Neural cell (in vitro differentiated cells): ENCODE data around the gene CHTF8. TPM values are rescaled to one million over a fixed set of nuclear protein-coding genes. Genes with fewer than 3 reads are reported as not detected.

Experiments used
- H2AFZ ChIP-seq: fragments of 200-600, 300-800 bp; sonication (generic), shearing (Covaris generic); 2 replicates; pipeline ENCODE4 v1.6.0; 2014; ENCODE audit warnings: low read depth, mild to moderate bottlenecking, antibody characterized with exemption, low read length, moderate library complexity
- H3F3A ChIP-seq: fragments of 200-600 bp; shearing (Covaris generic); 2 replicates; pipeline ENCODE4 v1.6.1; 2016; ENCODE audit warnings: mild to moderate bottlenecking, moderate library complexity, mixed read lengths, antibody characterized with exemption, low read length; ENCODE audit not compliant: insufficient read depth, poor library complexity, severe bottlenecking
- H3K27ac ChIP-seq: fragments of 200-600, 300-800 bp; sonication (generic), shearing (Covaris generic); 2 replicates; pipeline ENCODE4 v1.5.1; 2014; ENCODE audit warnings: mild to moderate bottlenecking, low read length, moderate library complexity
- H3K27me3 ChIP-seq: fragments of 300-800, 200-600 bp; sonication (generic), shearing (Covaris generic); 2 replicates; pipeline ENCODE4 v1.6.0; 2014; ENCODE audit warnings: mild to moderate bottlenecking, low read depth, low read length, moderate library complexity; ENCODE audit not compliant: insufficient read depth
- H3K36me3 ChIP-seq: fragments of 300-800, 200-600 bp; sonication (generic), shearing (Covaris generic); 2 replicates; pipeline ENCODE4 v1.5.1; 2014; ENCODE audit warnings: mild to moderate bottlenecking, antibody characterized with exemption, low read length, moderate library complexity; ENCODE audit not compliant: insufficient read depth
- H3K4me2 ChIP-seq: fragments of 300-800, 200-600 bp; sonication (generic), shearing (Covaris generic); 2 replicates; pipeline ENCODE4 v1.6.0; 2014; ENCODE audit warnings: mild to moderate bottlenecking, low read length
- H3K4me3 ChIP-seq: fragments of 300-800, 200-600 bp; sonication (generic), shearing (Covaris generic); 2 replicates; pipeline ENCODE4 v1.5.1; 2014; ENCODE audit warnings: mild to moderate bottlenecking, low read length, moderate library complexity
- H3K79me2 ChIP-seq: fragments of 200-600 bp; shearing (Covaris generic); replicated peaks from 2 replicates; pipeline ENCODE4 v1.6.0; 2014; ENCODE audit warnings: mild to moderate bottlenecking, low read length, moderate library complexity; ENCODE audit not compliant: insufficient read depth
- H3K9ac ChIP-seq: fragments of 300-800, 200-600 bp; sonication (generic), shearing (Covaris generic); 2 replicates; pipeline ENCODE4 v1.6.1; 2016; ENCODE audit warnings: mild to moderate bottlenecking, low read length, mixed read lengths
- H3K9me2 ChIP-seq: fragments of 200-600 bp; shearing (Covaris generic); 2 replicates; pipeline ENCODE4 v1.6.1; 2016; ENCODE audit warnings: mild to moderate bottlenecking, low read length, mixed read lengths; ENCODE audit not compliant: insufficient read depth
- H3K9me3 ChIP-seq: fragments of 200-600, 300-800 bp; sonication (generic), shearing (Covaris generic); 2 replicates; pipeline ENCODE4 v1.6.1; 2016; ENCODE audit warnings: mild to moderate bottlenecking, mixed run types, low read length, moderate library complexity, mixed read lengths
- H4K20me1 ChIP-seq: fragments of 200-600 bp; shearing (Covaris generic); 2 replicates; pipeline ENCODE4 v1.6.1; 2016; ENCODE audit warnings: mild to moderate bottlenecking, mixed run types; ENCODE audit not compliant: insufficient read depth
- EP300 ChIP-seq: fragments of 450-650 bp; conservative IDR thresholded peaks from 2 replicates; pipeline ENCODE4 v1.6.1; 2014; ENCODE audit warnings: antibody characterized with exemption, mild to moderate bottlenecking, moderate library complexity; ENCODE audit not compliant: poor library complexity, severe bottlenecking
- EZH2 ChIP-seq: fragments of 200-600, 300-800 bp; shearing (Covaris generic), sonication (generic); IDR thresholded peaks from 2 replicates; pipeline ENCODE4 v1.6.1; 2014; ENCODE audit warnings: antibody characterized with exemption, low read length, borderline replicate concordance, mild to moderate bottlenecking; ENCODE audit not compliant: insufficient read depth, poor library complexity, severe bottlenecking
- MXI1 ChIP-seq: fragments of 450-650 bp; conservative IDR thresholded peaks from 2 replicates; pipeline ENCODE4 v1.6.1; 2014; ENCODE audit warnings: antibody characterized with exemption, mild to moderate bottlenecking; ENCODE audit not compliant: poor library complexity, severe bottlenecking
- POLR2AphosphoS5 ChIP-seq: IDR thresholded peaks from 2 replicates; pipeline ENCODE4 v1.6.1; 2012
- RAD21 ChIP-seq: fragments of 450-650 bp; conservative IDR thresholded peaks from 2 replicates; pipeline ENCODE4 v1.6.1; 2014; ENCODE audit warnings: antibody characterized with exemption, mild to moderate bottlenecking, moderate library complexity
- SMC3 ChIP-seq: fragments of 450-650 bp; conservative IDR thresholded peaks from 2 replicates; pipeline ENCODE4 v1.6.1; 2014; ENCODE audit warnings: antibody characterized with exemption, mild to moderate bottlenecking, moderate library complexity; ENCODE audit not compliant: poor library complexity
- TAF1 ChIP-seq: IDR thresholded peaks from 2 replicates; pipeline ENCODE4 v1.6.1; 2012; ENCODE audit warnings: low read depth
- polyA plus RNA-seq: library from polyadenylated mRNA; depleted of rRNA; stranded (reverse); fragments of >200 nt; gene quantifications from 2 replicates; pipeline ENCODE4 v1.2.3, GENCODE V29; 2014
- TF ChIP-seq, protein P1 (sequence below): fragments of 450-650 bp; IDR thresholded peaks from 2 replicates; pipeline ENCODE4 v1.5.1; 2014; ENCODE audit warnings: antibody characterized with exemption, mild to moderate bottlenecking, moderate library complexity; ENCODE audit not compliant: poor library complexity, severe bottlenecking
- TF ChIP-seq, protein P2 (sequence below): IDR thresholded peaks from 2 replicates; pipeline ENCODE4 v1.6.1; 2012; ENCODE audit warnings: borderline replicate concordance

CHTF8 gene
- polyA plus RNA-seq, 1 donor from 2014 or later: 109 TPM

DNA sequence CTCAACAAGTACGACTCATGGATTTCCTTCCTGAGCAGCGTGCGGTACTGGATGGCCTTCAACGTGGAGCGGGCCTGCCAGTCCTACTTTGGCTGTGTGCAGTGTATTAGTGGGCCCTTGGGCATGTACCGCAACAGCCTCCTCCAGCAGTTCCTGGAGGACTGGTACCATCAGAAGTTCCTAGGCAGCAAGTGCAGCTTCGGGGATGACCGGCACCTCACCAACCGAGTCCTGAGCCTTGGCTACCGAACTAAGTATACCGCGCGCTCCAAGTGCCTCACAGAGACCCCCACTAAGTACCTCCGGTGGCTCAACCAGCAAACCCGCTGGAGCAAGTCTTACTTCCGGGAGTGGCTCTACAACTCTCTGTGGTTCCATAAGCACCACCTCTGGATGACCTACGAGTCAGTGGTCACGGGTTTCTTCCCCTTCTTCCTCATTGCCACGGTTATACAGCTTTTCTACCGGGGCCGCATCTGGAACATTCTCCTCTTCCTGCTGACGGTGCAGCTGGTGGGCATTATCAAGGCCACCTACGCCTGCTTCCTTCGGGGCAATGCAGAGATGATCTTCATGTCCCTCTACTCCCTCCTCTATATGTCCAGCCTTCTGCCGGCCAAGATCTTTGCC lies 17.9 kb downstream of the CHTF8 start:
- Histone ChIP-seq H3K4me3 (no peak overlapping the region), H4K20me1 (no peaks in the 10 kb centered on the region), H3K27ac (no peak overlapping the region), H3K4me2 (no peak overlapping the region), H3K27me3 (no peaks in the 10 kb centered on the region), H3F3A (no peaks in the 10 kb centered on the region), H3K9ac (no peak overlapping the region), H3K9me2 (no peaks in the 10 kb centered on the region), H3K79me2 (peaks cover 27% of the 10 kb centered on the region), H2AFZ (no peak overlapping the region), H3K36me3 (peaks cover 15% of the 10 kb centered on the region), H3K9me3 (no peaks in the 10 kb centered on the region)
- TF ChIP-seq EP300: no peak
- TF ChIP-seq POLR2AphosphoS5: no peak
- TF ChIP-seq TAF1: no peak
- TF ChIP-seq RAD21: no peak
- TF ChIP-seq, protein P1, sequence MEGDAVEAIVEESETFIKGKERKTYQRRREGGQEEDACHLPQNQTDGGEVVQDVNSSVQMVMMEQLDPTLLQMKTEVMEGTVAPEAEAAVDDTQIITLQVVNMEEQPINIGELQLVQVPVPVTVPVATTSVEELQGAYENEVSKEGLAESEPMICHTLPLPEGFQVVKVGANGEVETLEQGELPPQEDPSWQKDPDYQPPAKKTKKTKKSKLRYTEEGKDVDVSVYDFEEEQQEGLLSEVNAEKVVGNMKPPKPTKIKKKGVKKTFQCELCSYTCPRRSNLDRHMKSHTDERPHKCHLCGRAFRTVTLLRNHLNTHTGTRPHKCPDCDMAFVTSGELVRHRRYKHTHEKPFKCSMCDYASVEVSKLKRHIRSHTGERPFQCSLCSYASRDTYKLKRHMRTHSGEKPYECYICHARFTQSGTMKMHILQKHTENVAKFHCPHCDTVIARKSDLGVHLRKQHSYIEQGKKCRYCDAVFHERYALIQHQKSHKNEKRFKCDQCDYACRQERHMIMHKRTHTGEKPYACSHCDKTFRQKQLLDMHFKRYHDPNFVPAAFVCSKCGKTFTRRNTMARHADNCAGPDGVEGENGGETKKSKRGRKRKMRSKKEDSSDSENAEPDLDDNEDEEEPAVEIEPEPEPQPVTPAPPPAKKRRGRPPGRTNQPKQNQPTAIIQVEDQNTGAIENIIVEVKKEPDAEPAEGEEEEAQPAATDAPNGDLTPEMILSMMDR: no peak
- no peak for TF ChIP-seq EZH2
- TF ChIP-seq MXI1: no peak

DNA sequence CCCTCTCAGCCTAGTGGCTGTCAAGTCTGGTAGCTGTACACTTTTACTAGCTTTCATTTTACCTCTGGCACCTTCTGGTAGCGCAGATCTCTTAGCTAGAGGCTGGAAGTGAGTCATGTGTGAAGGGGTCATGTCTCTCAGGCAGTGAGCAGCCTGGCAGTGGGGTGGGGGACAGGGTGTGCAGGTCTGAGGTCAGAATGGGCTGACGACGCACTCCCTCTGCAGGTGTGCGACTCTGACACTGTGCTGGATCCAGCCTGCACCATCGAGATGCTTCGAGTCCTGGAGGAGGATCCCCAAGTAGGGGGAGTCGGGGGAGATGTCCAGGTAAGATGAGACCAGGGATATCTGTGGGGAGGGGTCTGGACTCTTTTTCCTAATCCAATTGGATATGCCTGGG lies 19.2 kb downstream of the CHTF8 start:
- H3K79me2 ChIP-seq: peaks cover 39% of the 10 kb centered on the region
- no peak overlapping the region for H3K27ac ChIP-seq
- H2AFZ ChIP-seq: no peak overlapping the region
- no peak overlapping the region for H3K4me2 ChIP-seq
- H3K9me2 ChIP-seq: no peaks in the 10 kb centered on the region
- peaks cover 17% of the 10 kb centered on the region for H3K36me3 ChIP-seq
- no peak overlapping the region for H3K9ac ChIP-seq
- H3F3A ChIP-seq: peaks cover under 1% of the 10 kb centered on the region
- no peaks in the 10 kb centered on the region for H4K20me1 ChIP-seq
- TF ChIP-seq POLR2AphosphoS5: no peak
- no peak for TF ChIP-seq SMC3
- TF ChIP-seq, protein P2, sequence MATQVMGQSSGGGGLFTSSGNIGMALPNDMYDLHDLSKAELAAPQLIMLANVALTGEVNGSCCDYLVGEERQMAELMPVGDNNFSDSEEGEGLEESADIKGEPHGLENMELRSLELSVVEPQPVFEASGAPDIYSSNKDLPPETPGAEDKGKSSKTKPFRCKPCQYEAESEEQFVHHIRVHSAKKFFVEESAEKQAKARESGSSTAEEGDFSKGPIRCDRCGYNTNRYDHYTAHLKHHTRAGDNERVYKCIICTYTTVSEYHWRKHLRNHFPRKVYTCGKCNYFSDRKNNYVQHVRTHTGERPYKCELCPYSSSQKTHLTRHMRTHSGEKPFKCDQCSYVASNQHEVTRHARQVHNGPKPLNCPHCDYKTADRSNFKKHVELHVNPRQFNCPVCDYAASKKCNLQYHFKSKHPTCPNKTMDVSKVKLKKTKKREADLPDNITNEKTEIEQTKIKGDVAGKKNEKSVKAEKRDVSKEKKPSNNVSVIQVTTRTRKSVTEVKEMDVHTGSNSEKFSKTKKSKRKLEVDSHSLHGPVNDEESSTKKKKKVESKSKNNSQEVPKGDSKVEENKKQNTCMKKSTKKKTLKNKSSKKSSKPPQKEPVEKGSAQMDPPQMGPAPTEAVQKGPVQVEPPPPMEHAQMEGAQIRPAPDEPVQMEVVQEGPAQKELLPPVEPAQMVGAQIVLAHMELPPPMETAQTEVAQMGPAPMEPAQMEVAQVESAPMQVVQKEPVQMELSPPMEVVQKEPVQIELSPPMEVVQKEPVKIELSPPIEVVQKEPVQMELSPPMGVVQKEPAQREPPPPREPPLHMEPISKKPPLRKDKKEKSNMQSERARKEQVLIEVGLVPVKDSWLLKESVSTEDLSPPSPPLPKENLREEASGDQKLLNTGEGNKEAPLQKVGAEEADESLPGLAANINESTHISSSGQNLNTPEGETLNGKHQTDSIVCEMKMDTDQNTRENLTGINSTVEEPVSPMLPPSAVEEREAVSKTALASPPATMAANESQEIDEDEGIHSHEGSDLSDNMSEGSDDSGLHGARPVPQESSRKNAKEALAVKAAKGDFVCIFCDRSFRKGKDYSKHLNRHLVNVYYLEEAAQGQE: no peak
- TF ChIP-seq RAD21: no peak
- TF ChIP-seq MXI1: no peak
- TF ChIP-seq, protein P1: no peak
- no peaks in the 10 kb centered on the region for H3K27me3 ChIP-seq
- H3K4me3 ChIP-seq: no peak overlapping the region
- H3K9me3 ChIP-seq: no peaks in the 10 kb centered on the region
